Measurements from ENCODE around the gene C16orf90. TPM values are rescaled to one million over a fixed set of nuclear protein-coding genes. Genes with fewer than 3 reads are reported as not detected.

The C16orf90 gene
- polyA plus RNA-seq, 1 experiment = not detected

DNA sequence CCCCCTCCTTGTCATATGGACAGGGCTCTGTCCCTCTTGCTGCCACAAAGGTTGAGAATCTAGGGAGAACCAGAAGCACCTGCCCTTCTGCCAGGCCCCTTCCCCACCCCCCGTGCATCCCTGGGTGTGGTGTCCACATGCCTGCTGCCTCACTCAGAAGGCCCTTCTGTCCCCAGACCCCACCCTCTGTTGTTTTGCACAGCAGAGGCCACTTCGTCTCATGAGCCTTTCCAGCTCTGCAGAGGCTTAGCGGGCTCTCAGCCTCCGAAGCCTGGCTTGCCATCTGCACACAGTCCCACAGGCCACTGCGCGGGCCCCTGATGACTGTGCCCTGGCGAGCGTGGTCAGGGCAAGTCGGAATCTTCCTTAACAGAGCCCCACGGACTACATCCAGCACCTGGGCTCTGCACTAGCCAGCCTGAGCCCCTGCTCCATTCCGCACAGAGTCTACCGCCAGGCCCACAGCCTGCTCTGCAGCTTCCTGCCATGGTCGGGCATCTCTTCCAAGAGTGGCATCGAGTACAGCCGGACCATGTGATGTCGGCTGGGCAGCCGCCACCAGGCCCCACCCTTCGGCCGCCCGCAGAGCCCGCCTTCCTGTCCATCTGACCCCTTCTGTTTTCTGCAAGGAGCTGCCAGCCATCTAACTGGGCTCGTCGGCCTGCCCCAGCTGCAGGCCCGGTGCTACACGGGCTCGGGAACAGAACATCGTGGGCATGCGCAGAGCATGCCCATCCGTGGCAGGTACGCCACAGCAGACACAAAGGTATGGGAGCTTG, 10.8 kb downstream of the C16orf90 start:
- no peak for DNase-seq (ENCODE audit: low read depth)
- CTCF ChIA-PET = interaction anchor here (1.2 kb wide), 1 partner anchor 113 kb away, joined by 4 read pairs; no protein-coding TSS in a partner anchor
- Histone ChIP-seq H3K36me3 (ENCODE audit: control insufficient read depth, insufficient read depth, low read length) (peaks cover 52% of the 10 kb centered on the region), H3K4me3 (ENCODE audit: low read depth, low read length) (no peak overlapping the region), H3K27me3 (ENCODE audit: control insufficient read depth, insufficient read depth, low read length) (no peaks in the 10 kb centered on the region)
- POLR2A ChIA-PET = no interaction called here
- TF ChIP-seq, protein P1, sequence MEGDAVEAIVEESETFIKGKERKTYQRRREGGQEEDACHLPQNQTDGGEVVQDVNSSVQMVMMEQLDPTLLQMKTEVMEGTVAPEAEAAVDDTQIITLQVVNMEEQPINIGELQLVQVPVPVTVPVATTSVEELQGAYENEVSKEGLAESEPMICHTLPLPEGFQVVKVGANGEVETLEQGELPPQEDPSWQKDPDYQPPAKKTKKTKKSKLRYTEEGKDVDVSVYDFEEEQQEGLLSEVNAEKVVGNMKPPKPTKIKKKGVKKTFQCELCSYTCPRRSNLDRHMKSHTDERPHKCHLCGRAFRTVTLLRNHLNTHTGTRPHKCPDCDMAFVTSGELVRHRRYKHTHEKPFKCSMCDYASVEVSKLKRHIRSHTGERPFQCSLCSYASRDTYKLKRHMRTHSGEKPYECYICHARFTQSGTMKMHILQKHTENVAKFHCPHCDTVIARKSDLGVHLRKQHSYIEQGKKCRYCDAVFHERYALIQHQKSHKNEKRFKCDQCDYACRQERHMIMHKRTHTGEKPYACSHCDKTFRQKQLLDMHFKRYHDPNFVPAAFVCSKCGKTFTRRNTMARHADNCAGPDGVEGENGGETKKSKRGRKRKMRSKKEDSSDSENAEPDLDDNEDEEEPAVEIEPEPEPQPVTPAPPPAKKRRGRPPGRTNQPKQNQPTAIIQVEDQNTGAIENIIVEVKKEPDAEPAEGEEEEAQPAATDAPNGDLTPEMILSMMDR (IDR thresholded peaks at IDR 0.05; ENCODE audit: insufficient read depth, low read depth, low read length) = no peak

- no peak overlapping the region for H3K4me3 ChIP-seq (ENCODE audit: low read depth, low read length)
- ChIA-PET POLR2A (no interaction called here), CTCF (interaction anchor here (1.2 kb wide), 1 partner anchor 111 kb away, joined by 4 read pairs; no protein-coding TSS in a partner anchor)
- TF ChIP-seq, protein P1 (IDR thresholded peaks at IDR 0.05; ENCODE audit: insufficient read depth, low read depth, low read length) = no peak
- no peak for DNase-seq (ENCODE audit: low read depth)
- H3K27me3 ChIP-seq (ENCODE audit: control insufficient read depth, insufficient read depth, low read length) = no peaks in the 10 kb centered on the region
- peaks cover 52% of the 10 kb centered on the region for H3K36me3 ChIP-seq (ENCODE audit: control insufficient read depth, insufficient read depth, low read length)
These were observed 12.5 kb downstream of the C16orf90 start for GRCh38 chr16:3482659-3483241.

DNA sequence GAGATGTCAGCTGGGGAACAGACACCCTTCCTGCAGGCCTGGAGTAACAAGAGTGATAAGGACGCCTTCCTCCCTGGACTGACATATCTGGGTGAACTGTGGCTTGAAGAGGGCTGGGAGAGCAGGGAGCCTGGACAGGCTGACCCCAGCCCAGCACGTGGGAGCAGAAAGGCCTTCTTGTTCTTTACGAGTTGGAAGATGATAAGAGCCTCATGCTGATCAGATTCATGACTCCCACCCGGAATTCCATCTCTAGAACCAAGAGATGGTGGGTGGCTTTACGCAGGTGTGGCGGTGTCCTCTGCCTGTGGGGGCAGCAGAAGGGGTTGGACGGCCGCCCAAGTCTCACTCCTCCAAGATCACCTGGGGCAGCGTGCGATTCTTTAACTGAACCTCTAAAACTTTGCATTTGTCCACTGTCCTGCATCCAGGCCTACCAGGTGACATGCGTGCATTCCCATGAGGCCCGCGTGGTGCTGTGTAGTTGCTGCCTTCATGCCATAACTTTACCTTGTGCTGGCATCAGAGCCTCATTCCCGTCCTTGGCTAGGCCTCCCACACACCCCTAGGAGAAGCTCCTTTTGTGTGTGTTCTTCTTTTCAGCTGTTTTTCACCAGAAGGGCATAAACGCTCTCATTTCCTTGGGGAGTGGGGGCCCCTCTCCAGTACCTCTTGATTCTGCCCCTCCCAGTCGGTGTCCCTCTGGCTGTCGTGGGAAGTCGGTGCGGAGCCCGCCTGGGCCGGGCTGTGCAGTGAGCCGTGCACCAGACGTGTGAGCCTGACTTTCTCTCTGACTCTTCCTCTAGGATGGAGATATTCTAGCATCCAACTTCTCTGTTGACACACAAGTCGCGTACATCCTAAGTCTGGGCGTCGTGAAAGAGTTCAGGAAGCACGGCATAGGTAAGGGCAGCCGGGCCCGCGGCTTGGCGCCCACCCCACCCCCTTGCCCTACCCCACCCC, 13.3 kb downstream of the C16orf90 start:
- TF ChIP-seq, protein P1 (IDR thresholded peaks at IDR 0.05; ENCODE audit: insufficient read depth, low read depth, low read length) = no peak
- peaks cover 50% of the 10 kb centered on the region for H3K36me3 ChIP-seq (ENCODE audit: control insufficient read depth, insufficient read depth, low read length)
- H3K27me3 ChIP-seq (ENCODE audit: control insufficient read depth, insufficient read depth, low read length) = no peaks in the 10 kb centered on the region
- no peak for DNase-seq (ENCODE audit: low read depth)
- H3K4me3 ChIP-seq (ENCODE audit: low read depth, low read length) = no peak overlapping the region
- CTCF ChIA-PET = no interaction called here
- POLR2A ChIA-PET = no interaction called here

- TF ChIP-seq, protein P1 (IDR thresholded peaks at IDR 0.05; ENCODE audit: insufficient read depth, low read depth, low read length) = no peak
- ChIA-PET CTCF (interaction anchor here (0.6 kb wide), 1 partner anchor 583 kb away, joined by 5 read pairs; no protein-coding TSS in a partner anchor), POLR2A (no interaction called here)
- no peak for DNase-seq (ENCODE audit: low read depth)
- H3K27me3 ChIP-seq (ENCODE audit: control insufficient read depth, insufficient read depth, low read length) = no peaks in the 10 kb centered on the region
- peaks cover 43% of the 10 kb centered on the region for H3K36me3 ChIP-seq (ENCODE audit: control insufficient read depth, insufficient read depth, low read length)
- no peak overlapping the region for H3K4me3 ChIP-seq (ENCODE audit: low read depth, low read length)
These were observed 14.2 kb downstream of the C16orf90 start for GRCh38 chr16:3480901-3481695.

All from BJ (cell line).